ENCODE measurements around the gene GALNTL6.

The GALNTL6 gene

GRCh38 chr4:172048666-172049065 is 235.5 kb downstream of the GALNTL6 start:
- DNase-seq (ENCODE audit: low read depth), result no peak
- TF ChIP-seq CTCF (conservative IDR thresholded peaks at IDR 0.05; ENCODE audit: low read depth, low read length), result no peak
- no peak overlapping the region for H3K4me3 ChIP-seq (ENCODE audit: low read depth, low read length)

DNA sequence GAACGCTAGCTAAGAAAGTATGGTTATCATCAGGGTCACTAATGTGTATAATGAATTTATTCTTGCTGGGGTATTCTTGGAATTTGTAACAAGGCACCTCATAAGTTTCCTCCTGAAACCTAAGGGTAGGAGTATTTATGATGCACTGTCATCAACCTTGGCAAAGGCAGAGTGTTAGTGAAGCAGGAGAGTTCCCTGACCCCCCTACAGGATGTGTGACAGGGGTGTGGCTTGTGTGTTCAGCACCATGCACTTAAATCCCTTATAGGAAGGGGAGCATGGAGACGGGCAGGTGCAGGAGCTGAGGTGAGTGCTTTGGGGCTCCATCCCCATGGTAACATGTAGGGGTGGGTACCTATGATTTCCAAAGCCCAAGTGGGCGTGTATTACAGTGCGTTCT is 237.7 kb downstream of the GALNTL6 start:
- TF ChIP-seq CTCF (conservative IDR thresholded peaks at IDR 0.05; ENCODE audit: low read depth, low read length), result no peak
- no peak overlapping the region for H3K4me3 ChIP-seq (ENCODE audit: low read depth, low read length)
- DNase-seq (ENCODE audit: low read depth), result no peak

DNA sequence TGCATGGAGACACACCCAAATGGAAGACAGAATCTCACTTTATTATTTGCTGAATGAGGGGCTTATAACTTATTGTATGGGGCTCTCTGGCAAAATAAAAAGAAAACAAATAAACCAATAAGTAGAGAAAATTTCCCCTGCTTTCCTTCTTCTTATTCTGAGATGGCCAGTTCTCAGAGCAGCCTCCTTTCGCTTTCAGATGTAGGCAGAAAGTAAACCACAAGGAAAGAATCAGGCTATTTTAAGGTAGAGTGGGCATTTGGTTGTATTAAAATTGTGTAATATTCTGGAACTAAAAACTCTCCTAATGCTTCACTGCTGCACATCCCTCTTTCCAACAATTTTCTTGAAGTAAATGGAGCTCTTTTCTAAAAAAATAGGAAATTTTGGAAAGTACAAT is 241.8 kb downstream of the GALNTL6 start:
- H3K4me3 ChIP-seq (ENCODE audit: low read depth, low read length), result no peak overlapping the region
- DNase-seq (ENCODE audit: low read depth), result no peak
- TF ChIP-seq CTCF (conservative IDR thresholded peaks at IDR 0.05; ENCODE audit: low read depth, low read length), result no peak

- DNase-seq (ENCODE audit: low read depth), result no peak
- H3K4me3 ChIP-seq (ENCODE audit: low read depth, low read length), result no peak overlapping the region
These were observed 242.3 kb downstream of the GALNTL6 start for GRCh38 chr4:172055498-172055897.

GRCh38 chr4:172061204-172061603 is 248.0 kb downstream of the GALNTL6 start:
- TF ChIP-seq CTCF (conservative IDR thresholded peaks at IDR 0.05; ENCODE audit: low read depth, low read length), result no peak
- DNase-seq (ENCODE audit: low read depth), result no peak
- no peak overlapping the region for H3K4me3 ChIP-seq (ENCODE audit: low read depth, low read length)

More at GRCh38 chr4:172055498-172055897, 242.3 kb downstream of the GALNTL6 start:
- no peak for TF ChIP-seq CTCF (conservative IDR thresholded peaks at IDR 0.05; ENCODE audit: low read depth, low read length)

- no peak for TF ChIP-seq CTCF (conservative IDR thresholded peaks at IDR 0.05; ENCODE audit: low read depth, low read length)
- no peak overlapping the region for H3K4me3 ChIP-seq (ENCODE audit: low read depth, low read length)
These were observed 255.3 kb downstream of the GALNTL6 start for GRCh38 chr4:172068506-172068905.

DNA sequence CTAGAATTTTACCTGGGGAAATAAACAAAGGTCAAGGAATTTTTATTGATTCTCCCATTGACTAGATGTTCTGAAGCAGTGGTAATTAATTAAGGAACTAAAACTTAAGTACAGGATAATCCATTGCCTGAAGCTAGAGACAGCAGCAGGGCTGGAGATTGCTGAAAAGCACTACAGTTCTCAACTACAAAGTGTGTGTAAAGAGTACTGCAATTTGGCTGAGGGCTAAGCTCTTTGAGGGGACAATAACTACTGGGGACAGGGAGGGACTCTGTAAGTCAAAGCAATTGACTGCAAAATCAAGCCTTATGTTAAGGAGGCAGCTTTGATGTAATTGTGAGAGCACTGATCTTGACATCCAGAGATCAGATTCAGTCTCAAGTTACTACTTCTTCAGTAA is 260.4 kb downstream of the GALNTL6 start:
- no peak for TF ChIP-seq CTCF (conservative IDR thresholded peaks at IDR 0.05; ENCODE audit: low read depth, low read length)
- no peak overlapping the region for H3K4me3 ChIP-seq (ENCODE audit: low read depth, low read length)
- no peak for DNase-seq (ENCODE audit: low read depth)

More at GRCh38 chr4:172068506-172068905, 255.3 kb downstream of the GALNTL6 start:
- no peak for DNase-seq (ENCODE audit: low read depth)
